ENCODE results near the gene FBXO2.

Gene FBXO2

GRCh38 chr1:11638121-11638520 lies 16.1 kb downstream of the FBXO2 start:
- DNase-seq = no peak
- in situ Hi-C loops (cut with HindIII; ENCODE audit: low pct_ligation_motif_present, low sequenced_read_pairs) = loop anchor here (25.0 kb wide), 1 partner anchor 401 kb away; no protein-coding TSS in a partner anchor
- Histone ChIP-seq H3K27me3 (replicated peaks) (no peaks in the 10 kb centered on the region), H3K27ac (no peak overlapping the region), H3K36me3 (replicated peaks) (no peaks in the 10 kb centered on the region), H3K4me3 (ENCODE audit: low read depth, low read length) (no peak overlapping the region)
- no peak for TF ChIP-seq CTCF (IDR thresholded peaks at IDR 0.05; ENCODE audit: low read depth, low read length, missing control alignments)

- no peak for DNase-seq
- in situ Hi-C loops (cut with HindIII; ENCODE audit: low pct_ligation_motif_present, low sequenced_read_pairs) = loop anchor here (25.0 kb wide), 1 partner anchor 397 kb away; no protein-coding TSS in a partner anchor
- H3K27me3 ChIP-seq (replicated peaks) = no peaks in the 10 kb centered on the region
Observed at GRCh38 chr1:11634365-11635192, 19.6 kb downstream of the FBXO2 start.

GRCh38 chr1:11629184-11630016 lies 24.8 kb downstream of the FBXO2 start:
- in situ Hi-C loops (cut with HindIII; ENCODE audit: low pct_ligation_motif_present, low sequenced_read_pairs) = loop anchor here (25.0 kb wide), 1 partner anchor 392 kb away; no protein-coding TSS in a partner anchor
- no peaks in the 10 kb centered on the region for H3K27me3 ChIP-seq (replicated peaks)
- H3K36me3 ChIP-seq (replicated peaks) = no peaks in the 10 kb centered on the region

More at GRCh38 chr1:11634365-11635192, 19.6 kb downstream of the FBXO2 start:
- Histone ChIP-seq H3K36me3 (replicated peaks) (no peaks in the 10 kb centered on the region), H3K4me3 (ENCODE audit: low read depth, low read length) (no peak overlapping the region), H3K27ac (no peak overlapping the region)
- no peak for TF ChIP-seq CTCF (IDR thresholded peaks at IDR 0.05; ENCODE audit: low read depth, low read length, missing control alignments)

GRCh38 chr1:11628767-11629166 lies 25.5 kb downstream of the FBXO2 start:
- Histone ChIP-seq H3K27ac (no peak overlapping the region), H3K4me3 (ENCODE audit: low read depth, low read length) (no peak overlapping the region), H3K36me3 (replicated peaks) (no peaks in the 10 kb centered on the region), H3K27me3 (replicated peaks) (no peaks in the 10 kb centered on the region)
- in situ Hi-C loops (cut with HindIII; ENCODE audit: low pct_ligation_motif_present, low sequenced_read_pairs) = loop anchor here (25.0 kb wide), 1 partner anchor 391 kb away; no protein-coding TSS in a partner anchor
- TF ChIP-seq CTCF (IDR thresholded peaks at IDR 0.05; ENCODE audit: low read depth, low read length, missing control alignments) = no peak
- DNase-seq = no peak

More at GRCh38 chr1:11629184-11630016, 24.8 kb downstream of the FBXO2 start:
- H3K4me3 ChIP-seq (ENCODE audit: low read depth, low read length) = no peak overlapping the region
- no peak for DNase-seq
- no peak overlapping the region for H3K27ac ChIP-seq
- no peak for TF ChIP-seq CTCF (IDR thresholded peaks at IDR 0.05; ENCODE audit: low read depth, low read length, missing control alignments)

GRCh38 chr1:11626551-11626950 lies 27.7 kb downstream of the FBXO2 start:
- Histone ChIP-seq H3K36me3 (replicated peaks) (no peaks in the 10 kb centered on the region), H3K27me3 (replicated peaks) (no peaks in the 10 kb centered on the region), H3K4me3 (ENCODE audit: low read depth, low read length) (no peak overlapping the region), H3K27ac (no peak overlapping the region)
- no peak for TF ChIP-seq CTCF (IDR thresholded peaks at IDR 0.05; ENCODE audit: low read depth, low read length, missing control alignments)
- in situ Hi-C loops (cut with HindIII; ENCODE audit: low pct_ligation_motif_present, low sequenced_read_pairs) = loop anchor here (25.0 kb wide), 1 partner anchor 389 kb away; no protein-coding TSS in a partner anchor
- no peak for DNase-seq
